Heart left ventricle (tissue), 13 donors: ENCODE results near the gene OSBP2.

Experiments
- CTCF ChIP-seq, 12 donors: fragments of 200-600 bp; sonication (generic) in 4 of 12; IDR thresholded peaks; one replicate each; pipeline versions ENCODE4 v1.5.0 to v1.8.0; 2018 to 2022; ENCODE audit warnings: antibody characterized with exemption in 12 of 12, mild to moderate bottlenecking in 5 of 12
- POLR2A ChIP-seq, 2 donors: fragments of 450-650 bp; IDR thresholded peaks; one replicate each; pipeline ENCODE4 v1.6.1; 2017; ENCODE audit warnings: antibody characterized with exemption in 2 of 2, mild to moderate bottlenecking in 2 of 2, moderate library complexity in 2 of 2
- donor health status: ischemic (EF 13 %, LVEDD 7.1; RV severe dilation, severe dysfunction).
- donor health status: DM: no; HTN: yes; CAD: no.
- donor health status: DM: no; HTN: no; CAD: no.
- donor health status: ischemic (EF 25% LVEDD 6.9; RV normal size, moderate dysfunction).
- donor health status: ischemic (EF 25% LVEDD 5.7; RV mildly dilated, moderate dysfunction).
- donor health status: ischemic (EF 35%, LVEDD 5.7; RV mildly dilated, moderate dysfunction).
- donor health status: nonischemic (EF 11% LVEDD 7.7; RV severe dilation, severe dysfunction).
- donor health status: DM: yes; HTN: yes; CAD: no.
- donor health status: PGD.
- donor health status: ischemic (EF 29% LVEDD 5.4; RV normal size, mild dysfunction).
- donor health status: nonischemic (EF 23%, LVEDD 6.1; RV moderate dilation, normal function).

- TF ChIP-seq CTCF (IDR thresholded peaks at IDR 0.05), result no peak
- no peak for TF ChIP-seq POLR2A (IDR thresholded peaks at IDR 0.05)
Measured at GRCh38 chr22:30889996-30890480, 195.4 kb downstream of the OSBP2 start.
